Lung (tissue), 12 donors: ENCODE results near the gene ZMYND15. TPM values are rescaled to one million over a fixed set of nuclear protein-coding genes. Genes with fewer than 3 reads are reported as not detected.

ENCODE experiments used
- ATAC-seq: fragments of 200-7000 bp; cut with Tn5 transposase; one replicate; pipeline ENCODE4 v1.9.1; 2020; ENCODE audit warnings: moderate number of reproducible peaks; ENCODE audit not compliant: insufficient read depth, low FRiP score
- DNase-seq, 3 donors: peaks; one replicate each; pipeline ENCODE4 v3.0.0-alpha.2; 2013 to 2017
- H3K27ac ChIP-seq, 2 donors: one replicate each; pipeline ENCODE4 v1.5.1; 2013; ENCODE audit warnings: mild to moderate bottlenecking in 2 of 2, moderate library complexity in 2 of 2, control low read depth in 1 of 2, inconsistent platforms in 1 of 2, low read depth in 1 of 2, low read length in 1 of 2
- H3K27me3 ChIP-seq, 3 donors: one replicate each; pipeline ENCODE4 v1.5.1; 2013; ENCODE audit warnings: low read length in 2 of 3; ENCODE audit not compliant: control insufficient read depth in 3 of 3, insufficient read depth in 3 of 3
- H3K36me3 ChIP-seq, 4 donors: one replicate each; pipeline ENCODE4 v1.5.1; 2013; ENCODE audit warnings: low read length in 4 of 4, mild to moderate bottlenecking in 1 of 4, moderate library complexity in 1 of 4; ENCODE audit not compliant: control insufficient read depth in 4 of 4, insufficient read depth in 4 of 4
- H3K4me1 ChIP-seq, 5 donors: one replicate each; pipeline ENCODE4 v1.5.1; 2013; ENCODE audit warnings: low read length in 5 of 5, mild to moderate bottlenecking in 2 of 5, moderate library complexity in 1 of 5; ENCODE audit not compliant: control insufficient read depth in 5 of 5, insufficient read depth in 5 of 5
- H3K4me3 ChIP-seq: one replicate; pipeline ENCODE4 v1.5.1; 2013; ENCODE audit warnings: mild to moderate bottlenecking, control low read depth, moderate library complexity
- H3K9ac ChIP-seq, 2 donors: one replicate each; pipeline ENCODE4 v1.5.1; 2013; ENCODE audit warnings: low read length in 2 of 2, control low read depth in 1 of 2; ENCODE audit not compliant: insufficient read depth in 1 of 2
- H3K9me3 ChIP-seq, 4 donors: one replicate each; pipeline ENCODE4 v1.5.1; 2013; ENCODE audit warnings: low read length in 3 of 4, mild to moderate bottlenecking in 1 of 4, moderate library complexity in 1 of 4; ENCODE audit not compliant: control insufficient read depth in 4 of 4, insufficient read depth in 3 of 4
- CTCF ChIP-seq: IDR thresholded peaks from 2 replicates; pipeline ENCODE4 v1.5.1; 2012; ENCODE audit warnings: mild to moderate bottlenecking; ENCODE audit errors: control extremely low read depth, extremely low read depth
- WGBS, 2 donors: extraction: QIAGEN DNeasy Blood & Tissue Kit; methylation state at CpG; one replicate each; pipeline ENCODE4 v1.1.7; 2013; 5-methylcytosine and 5-hydroxymethylcytosine counted together
- polyA plus RNA-seq, 2 donors: library from polyadenylated mRNA; stranded (reverse); fragments of 200-250 nt; gene quantifications; one replicate each; pipeline ENCODE4 v1.2.1, GENCODE V29; 2013
- total RNA-seq, 2 donors: library from RNA; depleted of rRNA in 1 of 2; stranded (reverse); fragments of >200 nt in 1 of 2; gene quantifications; one replicate each; pipeline ENCODE4 v1.2.1, GENCODE V29; 2014 to 2021
- donor health status: control.
- donor health status: control.
- donor health status: Bipolar disorder and iron deficiency.
- donor health status: healthy.
- donor health status: DM: yes; HTN: yes; CAD: no.

The ZMYND15 gene
- total and polyA plus RNA-seq, 4 donors, result 2.3 to 9.7 (median 7.8) TPM

GRCh38 chr17:4747847-4748246 lies 8.2 kb downstream of the ZMYND15 start:
- TF ChIP-seq CTCF, result no peak
- WGBS, 2 donors, result 17 to 25% methylated on average over 5 of the region's 5 CpGs
- peaks cover 0 to 10% (median 0%) of the 10 kb centered on the region in 5 donors for H3K4me1 ChIP-seq
- no peak overlapping the region for H3K4me3 ChIP-seq
- ATAC-seq (no peak), DNase-seq (peak in 2 of 3 donors; percentile 28 to 51)
- H3K9ac ChIP-seq, result no peak overlapping the region
- no peaks in the 10 kb centered on the region for H3K9me3 ChIP-seq
- H3K27me3 ChIP-seq, result peaks cover 0 to 31% (median 3%) of the 10 kb centered on the region in 3 donors
- H3K27ac ChIP-seq, result no peak overlapping the region
- H3K36me3 ChIP-seq, result no peaks in the 10 kb centered on the region

GRCh38 chr17:4748686-4749085 lies 9.1 kb downstream of the ZMYND15 start:
- no peaks in the 10 kb centered on the region for H3K9me3 ChIP-seq
- no peaks in the 10 kb centered on the region for H3K36me3 ChIP-seq
- no peak overlapping the region for H3K4me3 ChIP-seq
- H3K27me3 ChIP-seq, result peaks cover 0 to 33% (median 5%) of the 10 kb centered on the region in 3 donors
- no peak for TF ChIP-seq CTCF
- WGBS, 2 donors, result 26 to 45% methylated on average over 4 of the region's 4 CpGs
- DNase-seq, result no peak
- ATAC-seq, result no peak
- H3K4me1 ChIP-seq, result peaks cover 0 to 10% (median 0%) of the 10 kb centered on the region in 5 donors
- no peak overlapping the region for H3K9ac ChIP-seq
- H3K27ac ChIP-seq, result no peak overlapping the region

- Histone ChIP-seq H3K36me3 (no peaks in the 10 kb centered on the region), H3K4me3 (no peak overlapping the region), H3K9me3 (no peaks in the 10 kb centered on the region), H3K9ac (no peak overlapping the region), H3K27ac (peak overlapping the region in 1 of 2 donors; percentile 13), H3K4me1 (no peaks in the 10 kb centered on the region), H3K27me3 (peaks cover 0 to 25% (median 7%) of the 10 kb centered on the region in 3 donors)
- 53 to 59% methylated on average over 3 of the region's 3 CpGs for WGBS, 2 donors
- DNase-seq (no peak), ATAC-seq (no peak)
- no peak for TF ChIP-seq CTCF
Measured at GRCh38 chr17:4750606-4751005, 11.0 kb downstream of the ZMYND15 start.

GRCh38 chr17:4751932-4752331 lies 12.3 kb downstream of the ZMYND15 start:
- H3K27ac ChIP-seq, result no peak overlapping the region
- no peak for DNase-seq
- no peaks in the 10 kb centered on the region for H3K9me3 ChIP-seq
- no peaks in the 10 kb centered on the region for H3K4me1 ChIP-seq
- ATAC-seq, result no peak
- no peak overlapping the region for H3K9ac ChIP-seq
- TF ChIP-seq CTCF, result no peak
- no peak overlapping the region for H3K4me3 ChIP-seq
- H3K27me3 ChIP-seq, result peaks cover 0 to 23% (median 3%) of the 10 kb centered on the region in 3 donors
- no peaks in the 10 kb centered on the region for H3K36me3 ChIP-seq
- WGBS, 2 donors, result 45 to 57% methylated on average over 5 of the region's 5 CpGs
